Stimulated activated CD8-positive, alpha-beta memory T cell treated with anti-CD3 and anti-CD28 coated beads, Interleukin-4, amount 100 ng/mL, for 24 hours (primary cell): ENCODE results near the gene RPGR.

Experiments
- DNase-seq: peaks from one replicate; pipeline ENCODE4 v3.0.0-alpha.2; 2020; ENCODE audit warnings: low read depth

Gene RPGR

DNA sequence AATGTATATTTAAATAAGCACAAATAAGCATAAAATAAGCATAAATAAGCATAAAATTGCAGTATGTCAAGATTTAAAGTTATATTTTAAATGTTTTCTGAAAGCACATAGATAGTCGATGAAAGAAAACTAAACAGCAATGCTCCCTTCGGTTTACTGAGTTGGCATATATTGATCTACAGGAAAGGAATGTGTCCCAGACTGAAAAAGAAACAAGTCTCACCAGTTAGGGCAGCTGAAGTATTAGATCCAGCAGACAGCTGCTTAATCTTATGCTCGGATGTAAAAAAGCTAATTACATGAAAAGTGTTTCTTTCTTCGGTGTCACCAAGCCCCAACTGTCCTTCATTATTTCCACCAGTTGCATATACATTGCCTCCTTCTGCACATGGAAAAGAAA, 8.7 kb downstream of the RPGR start:
- DNase-seq: no peak

DNA sequence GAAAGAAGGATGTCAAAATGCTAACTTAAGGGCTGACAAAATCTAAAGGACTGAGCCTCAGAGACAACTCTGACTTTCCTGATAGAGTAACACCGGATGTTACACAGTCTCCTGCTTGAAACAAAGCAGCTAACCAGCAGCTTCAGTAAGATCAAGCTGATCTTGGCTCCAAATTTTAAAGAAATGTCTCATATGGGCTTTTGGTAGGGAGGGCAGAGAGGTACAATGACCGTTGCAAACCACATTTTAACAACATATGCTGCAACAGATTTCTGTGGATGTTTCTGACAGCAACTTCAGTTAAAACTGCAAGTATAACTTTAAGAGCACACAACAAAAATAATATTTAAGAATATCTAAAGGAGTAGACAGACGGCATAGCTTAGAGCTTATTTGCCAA, 9.1 kb downstream of the RPGR start:
- DNase-seq: no peak

DNA sequence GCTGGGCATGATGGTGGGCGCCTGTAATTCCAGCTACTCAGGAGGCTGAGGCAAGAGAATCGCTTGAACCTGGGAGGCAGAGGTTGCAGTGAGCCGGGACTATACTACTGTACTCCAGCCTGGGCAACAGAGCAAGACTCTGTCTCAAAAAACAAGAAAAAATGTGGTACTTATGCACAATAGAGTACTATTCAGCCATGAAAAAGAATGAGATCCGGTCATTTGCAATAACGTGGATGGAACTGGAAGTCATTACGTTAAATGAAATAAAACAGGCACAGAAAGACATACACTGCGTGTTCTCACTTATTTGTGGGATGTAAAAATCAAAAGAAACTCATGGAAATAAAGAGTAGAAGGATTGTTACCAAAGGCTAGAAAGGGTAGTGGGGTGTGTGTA, 12.1 kb downstream of the RPGR start:
- DNase-seq: no peak

DNA sequence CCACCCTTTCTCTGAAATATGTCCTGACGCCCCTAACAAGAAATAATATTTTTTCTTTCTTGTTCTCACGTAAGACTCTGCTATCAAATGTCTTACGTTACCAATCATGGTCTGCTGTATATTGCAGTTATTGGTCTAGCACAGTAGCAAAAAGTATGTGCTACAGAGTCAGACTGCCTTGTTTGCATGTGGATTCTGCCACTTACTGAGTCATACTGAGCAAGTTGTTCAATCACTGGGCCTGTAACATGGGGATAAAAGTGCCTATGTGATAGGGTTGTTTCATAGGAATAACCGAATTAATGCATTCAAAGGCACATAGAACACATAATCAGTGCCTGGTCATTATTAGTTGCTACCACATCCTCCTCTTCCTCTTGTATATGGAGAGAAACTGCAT, 14.1 kb downstream of the RPGR start:
- no peak for DNase-seq

DNA sequence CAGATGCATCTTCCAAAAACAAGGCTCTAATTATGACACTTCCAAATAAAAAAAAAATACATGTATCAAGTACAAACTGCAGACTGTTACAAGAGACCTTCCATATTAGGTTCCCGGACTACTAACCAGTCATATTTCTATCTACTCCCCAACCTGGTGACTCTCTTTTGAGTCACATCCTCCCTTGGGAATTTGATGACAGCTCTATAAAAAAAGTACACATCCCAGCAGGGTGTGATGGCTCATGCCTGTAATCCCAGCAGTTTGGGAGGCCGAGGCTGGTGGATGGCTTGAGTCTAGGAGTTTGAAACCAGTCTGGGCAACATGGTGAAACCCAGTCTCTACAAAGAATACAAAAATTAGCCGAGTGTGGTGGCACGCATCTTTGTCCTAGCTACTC, 14.9 kb downstream of the RPGR start:
- DNase-seq: no peak

DNA sequence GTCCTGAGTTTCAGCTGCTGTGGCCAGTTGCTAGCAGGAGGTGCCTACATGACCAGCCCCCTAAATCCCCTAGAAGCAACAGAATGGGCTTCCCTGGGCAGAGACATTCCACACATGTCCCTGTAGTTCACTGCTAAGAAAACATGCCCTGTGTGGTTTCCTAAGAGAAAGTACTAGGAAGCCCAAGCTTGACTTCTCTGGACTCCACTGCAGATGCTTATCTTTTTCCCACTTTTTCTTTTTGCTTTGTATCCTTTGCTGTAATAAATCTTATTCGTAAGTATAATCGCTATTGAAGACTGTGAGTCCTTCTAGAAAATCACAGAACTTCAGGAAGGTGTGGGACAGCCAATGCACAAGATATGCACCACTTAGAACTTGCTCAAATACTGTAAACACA, 15.6 kb downstream of the RPGR start:
- DNase-seq: no peak

DNA sequence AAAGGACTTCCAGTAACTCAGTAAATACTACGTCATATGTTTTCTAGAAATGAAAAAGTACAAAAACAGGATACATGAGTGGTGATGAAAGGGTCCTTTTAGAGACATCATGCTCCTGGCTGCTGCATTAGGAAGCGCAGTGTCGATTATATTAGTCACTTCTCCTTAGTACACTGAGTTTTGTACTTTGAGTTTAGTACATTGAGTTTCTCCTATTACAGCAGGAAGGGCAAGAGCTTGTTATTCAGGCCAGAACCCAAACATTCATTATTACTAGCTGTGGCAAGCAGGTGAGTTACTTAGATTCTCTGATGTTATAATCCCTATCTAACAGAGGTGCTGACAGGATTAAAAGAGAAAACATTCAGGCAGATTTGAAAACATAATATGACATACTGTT, 21.3 kb downstream of the RPGR start:
- DNase-seq: no peak

DNA sequence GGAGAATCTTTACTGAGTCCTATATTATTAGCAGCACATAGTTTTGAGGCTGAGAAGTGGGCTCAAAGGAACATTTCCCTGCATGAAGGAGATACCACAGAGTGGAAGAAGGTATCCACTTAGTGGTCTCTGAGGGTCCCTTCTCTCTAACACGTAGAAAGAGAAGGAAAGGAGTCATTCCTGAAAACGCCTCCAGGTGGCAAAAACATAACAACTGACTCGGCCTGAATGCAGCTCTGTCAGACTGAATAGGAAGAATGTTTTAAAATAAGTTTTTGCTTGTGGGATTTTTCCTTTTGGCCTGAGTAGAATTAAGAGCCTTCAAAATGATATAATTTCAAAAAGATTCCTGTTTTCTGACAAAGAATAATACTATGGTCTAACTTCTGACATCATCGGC, 23.3 kb downstream of the RPGR start:
- DNase-seq: no peak

DNA sequence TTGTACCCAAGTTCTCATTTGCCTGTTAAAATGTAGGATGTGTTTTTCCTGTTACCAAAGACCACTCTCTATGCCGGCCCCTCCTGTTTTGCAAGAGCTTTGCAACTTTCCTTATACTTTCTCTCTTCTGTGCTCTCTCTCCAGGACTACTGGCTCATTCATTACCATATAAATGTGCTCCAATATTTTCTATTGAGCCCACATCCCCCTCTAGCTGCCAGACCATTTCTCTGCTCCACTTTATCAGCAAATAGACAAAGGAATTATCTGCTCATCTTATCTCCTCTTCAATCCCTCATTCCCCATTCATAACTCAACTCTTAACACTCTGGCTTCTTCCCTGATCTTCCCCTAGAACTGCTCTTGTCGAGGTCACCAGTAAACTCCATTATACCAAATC, 33.6 kb downstream of the RPGR start:
- DNase-seq: no peak

DNA sequence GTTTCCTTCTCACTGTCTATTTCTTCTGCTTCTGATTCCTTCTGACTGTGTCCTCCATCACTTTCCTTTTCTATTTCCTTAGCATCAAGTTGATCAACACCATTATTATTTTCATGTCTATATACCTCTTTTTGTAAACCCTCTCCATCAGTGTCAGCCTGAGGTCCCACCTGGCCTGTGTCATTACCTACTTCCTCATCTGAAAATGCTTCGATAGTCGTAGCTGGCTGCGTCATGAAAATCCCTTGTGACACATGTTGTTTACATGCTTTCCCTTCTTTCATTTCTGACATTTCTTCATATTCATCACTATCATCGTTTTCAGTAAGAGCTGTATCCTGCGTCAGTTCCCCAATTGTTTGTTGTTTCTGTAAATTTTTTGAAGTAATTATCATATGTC, 39.6 kb downstream of the RPGR start:
- no peak for DNase-seq

DNA sequence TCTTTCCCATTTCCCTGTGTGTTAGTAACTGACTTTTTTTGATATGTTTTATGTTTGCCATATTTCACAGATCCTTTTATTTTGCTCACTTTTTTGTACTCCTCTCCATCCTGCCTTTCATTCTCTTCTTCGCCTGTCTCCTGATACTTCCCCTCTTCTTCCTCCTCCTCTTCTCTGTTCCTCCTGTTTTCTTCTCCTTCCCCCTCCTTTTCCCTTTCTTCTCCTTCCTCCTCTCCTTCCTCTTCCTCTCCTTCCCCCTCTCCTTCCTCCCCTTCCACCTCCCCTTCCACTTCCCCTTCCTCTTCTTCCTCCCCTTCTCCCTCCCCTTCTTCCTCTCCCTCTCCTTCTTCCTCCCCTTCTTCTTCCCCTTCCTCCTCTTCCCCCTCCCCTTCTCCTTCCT, 41.7 kb downstream of the RPGR start:
- no peak for DNase-seq

DNA sequence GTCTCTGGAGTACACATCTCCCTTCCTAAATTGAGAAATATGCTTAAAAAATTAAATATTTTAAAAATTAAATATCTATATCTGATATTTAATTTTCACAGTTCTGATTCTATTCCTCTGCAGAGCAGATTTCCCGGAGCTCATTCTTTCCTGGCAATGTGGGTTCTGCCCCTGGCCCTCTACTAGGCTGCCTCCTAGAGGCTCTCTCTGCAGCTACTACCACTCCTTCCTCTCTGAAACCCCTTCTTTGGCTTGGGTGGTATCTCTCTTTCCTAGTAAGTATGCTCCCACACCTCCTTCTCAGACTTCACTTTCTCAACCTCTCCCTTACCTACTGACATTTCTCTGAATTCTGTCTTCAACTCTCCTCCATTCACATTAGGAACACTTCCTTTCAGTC, 45.3 kb downstream of the RPGR start:
- no peak for DNase-seq

DNA sequence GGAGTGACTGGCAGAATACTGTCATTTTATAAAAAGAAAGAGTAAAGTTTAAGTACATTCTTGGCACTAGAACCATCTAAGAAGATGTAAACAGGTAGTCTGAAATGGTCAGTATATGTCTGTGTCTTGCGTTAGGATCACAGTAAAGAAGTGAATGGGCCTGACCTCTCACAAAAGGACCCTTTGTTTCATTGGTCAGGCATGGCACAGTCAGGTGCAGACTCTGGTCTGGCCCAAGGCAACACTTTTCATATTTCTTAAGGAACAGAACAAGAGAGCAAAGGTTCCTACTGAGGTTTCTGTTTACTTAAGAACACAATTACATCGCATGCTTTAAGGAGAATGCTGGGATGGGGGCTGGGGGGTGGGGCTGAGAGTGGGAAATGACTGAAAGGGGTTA, 48.1 kb downstream of the RPGR start:
- no peak for DNase-seq

DNA sequence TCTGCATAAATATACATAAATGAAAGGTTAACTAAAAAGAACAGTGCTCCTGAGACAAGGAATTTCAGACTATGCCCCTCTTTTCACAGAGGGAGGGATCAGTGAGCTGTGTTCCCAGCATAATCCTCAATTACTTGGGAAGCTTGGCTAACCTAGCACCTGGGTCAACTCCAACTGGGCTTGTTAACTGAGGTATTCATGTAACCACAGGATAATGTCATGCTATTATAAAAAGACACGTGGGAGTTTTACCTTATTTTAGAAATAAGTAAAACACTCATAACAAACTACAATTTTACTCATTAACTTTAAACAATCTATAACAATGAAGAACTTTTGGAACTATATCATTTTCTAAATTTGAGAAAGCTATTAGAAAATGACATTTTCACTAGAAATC, 48.6 kb downstream of the RPGR start:
- DNase-seq: no peak

DNA sequence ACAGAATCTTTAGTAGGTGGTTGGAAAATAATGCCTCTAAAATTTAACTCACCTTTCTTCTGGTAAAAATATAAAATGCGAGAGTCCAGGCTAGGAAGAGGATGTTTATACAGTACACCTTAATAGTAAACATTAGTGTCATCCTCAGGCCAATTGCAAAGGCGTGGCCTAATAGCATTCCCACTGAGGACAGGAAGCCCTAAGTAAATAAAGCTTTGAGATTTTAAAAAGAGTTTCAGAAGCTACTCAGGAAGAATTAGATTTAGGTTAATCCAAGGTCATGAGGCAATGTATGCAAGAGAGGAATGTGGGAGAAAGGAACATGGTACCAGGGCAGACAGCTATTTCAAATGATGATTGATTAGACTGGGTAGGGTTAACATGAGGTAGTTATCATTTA, 49.5 kb downstream of the RPGR start:
- no peak for DNase-seq

DNA sequence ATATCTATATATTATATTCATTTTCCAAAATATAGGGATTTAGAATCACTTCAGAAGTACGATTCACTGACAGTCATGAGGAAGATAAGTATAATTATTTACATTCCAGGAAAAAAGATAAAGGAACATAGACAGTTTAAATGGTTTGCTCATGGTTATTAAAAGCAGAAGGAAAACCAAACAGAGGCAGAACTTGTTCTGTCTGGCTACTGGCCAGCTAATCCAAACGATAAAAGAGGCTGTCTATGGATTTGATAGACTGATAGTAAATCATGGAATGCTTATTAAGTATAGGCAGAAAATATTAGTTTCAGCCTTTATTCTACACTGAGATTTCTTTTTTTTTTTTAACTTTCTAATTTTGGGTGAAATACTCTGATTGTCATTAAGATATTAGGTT, 50.2 kb downstream of the RPGR start:
- DNase-seq: no peak

DNA sequence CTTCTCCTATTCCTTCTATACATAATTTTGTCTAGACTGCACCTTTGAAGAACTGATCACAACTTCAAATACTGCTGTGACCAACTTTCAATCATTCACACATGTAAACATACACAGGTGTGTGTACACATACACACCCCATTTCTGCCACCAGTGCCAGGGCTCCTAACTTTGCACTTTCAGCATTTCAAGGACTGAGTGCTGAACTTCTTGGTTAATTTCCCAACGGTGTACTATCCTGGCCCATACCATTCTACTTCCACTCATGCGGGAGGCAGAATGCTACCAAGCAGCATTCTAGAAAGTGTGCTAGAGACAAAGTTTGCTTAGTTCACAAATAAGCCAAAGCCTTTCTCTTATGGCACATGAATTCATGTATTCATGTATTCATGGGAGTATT, 51.2 kb downstream of the RPGR start:
- DNase-seq: no peak

DNA sequence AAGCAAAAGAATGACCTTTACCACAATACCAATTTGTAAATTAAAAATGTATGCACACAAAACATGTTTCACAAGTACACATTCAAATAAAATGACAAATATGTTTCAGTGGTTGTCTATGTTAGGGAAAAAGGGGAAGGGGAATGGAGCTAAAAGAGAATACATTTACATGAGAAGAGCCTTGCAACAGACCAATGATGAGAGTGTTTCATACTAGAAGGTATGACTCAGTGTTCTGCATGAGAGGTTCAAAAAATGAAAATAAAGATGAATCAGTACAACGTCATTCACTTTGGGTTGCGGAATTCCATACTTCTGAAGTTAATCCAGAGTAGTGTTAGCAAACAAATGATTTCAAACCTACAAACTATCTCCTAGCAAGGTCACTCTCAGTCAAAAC, 51.7 kb downstream of the RPGR start:
- no peak for DNase-seq

DNA sequence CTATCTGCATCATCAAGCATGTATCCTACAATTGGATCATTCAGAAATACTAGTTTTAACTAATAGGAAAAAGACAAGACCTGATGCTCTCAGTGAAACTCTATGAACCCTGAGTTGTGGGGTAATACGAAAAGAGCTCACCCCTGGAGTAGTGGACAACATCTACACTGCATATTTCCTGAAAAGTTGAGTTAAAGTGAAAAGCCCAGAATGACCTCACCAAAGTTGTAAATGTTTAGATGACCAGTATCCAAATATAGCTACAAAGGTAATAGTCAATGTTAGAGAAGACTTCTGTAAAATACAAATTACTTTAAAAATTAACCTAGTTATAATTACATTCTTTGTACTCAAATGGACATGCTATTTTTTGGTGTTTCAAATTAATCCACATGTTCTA, 53.9 kb downstream of the RPGR start:
- no peak for DNase-seq

DNA sequence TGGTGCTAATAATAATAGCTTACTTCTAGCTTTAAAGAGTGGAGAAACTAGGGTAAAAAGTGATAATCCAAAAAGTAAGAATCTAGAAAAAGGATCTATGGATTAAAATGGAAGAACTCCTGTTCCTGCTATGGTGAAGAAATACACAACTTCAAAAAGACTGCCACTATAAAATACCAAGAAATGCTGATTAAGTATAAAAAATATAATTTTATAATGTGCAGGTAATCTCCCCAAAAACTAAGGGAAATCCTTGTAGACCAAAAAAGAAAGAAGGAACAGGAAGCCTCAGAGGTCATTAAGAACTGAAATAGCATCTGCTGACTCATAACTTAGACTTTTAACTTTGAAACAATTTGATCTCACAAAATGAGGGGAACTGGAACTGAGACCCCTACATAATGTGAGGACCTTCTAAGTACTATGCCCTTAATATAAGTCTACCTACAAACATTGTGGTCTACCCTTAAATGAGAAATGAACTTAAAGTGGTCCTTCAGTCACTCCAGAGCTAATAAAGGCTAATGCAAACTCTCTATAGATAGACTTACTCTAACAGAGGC, 56.1 kb downstream of the RPGR start:
- no peak for DNase-seq

DNA sequence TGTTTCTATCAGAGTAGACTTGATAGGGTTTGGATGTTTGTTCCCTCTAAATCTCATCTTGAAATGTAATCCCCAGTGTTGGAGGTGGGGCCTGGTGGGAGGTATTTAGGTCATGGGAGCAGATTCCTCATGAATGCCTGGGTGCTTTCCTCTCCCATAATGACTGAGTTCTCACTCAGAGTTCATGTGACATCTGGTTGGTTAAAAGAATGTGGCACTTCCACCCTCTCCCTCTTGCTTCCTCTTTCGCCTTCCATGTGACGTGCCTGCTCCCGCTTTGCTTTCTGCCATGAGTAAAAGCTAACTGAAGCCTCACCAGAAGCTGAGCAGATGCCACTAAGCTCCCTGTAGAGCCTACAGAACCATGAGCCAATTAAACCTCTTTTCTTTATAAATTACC, 59.3 kb downstream of the RPGR start:
- DNase-seq: no peak

DNA sequence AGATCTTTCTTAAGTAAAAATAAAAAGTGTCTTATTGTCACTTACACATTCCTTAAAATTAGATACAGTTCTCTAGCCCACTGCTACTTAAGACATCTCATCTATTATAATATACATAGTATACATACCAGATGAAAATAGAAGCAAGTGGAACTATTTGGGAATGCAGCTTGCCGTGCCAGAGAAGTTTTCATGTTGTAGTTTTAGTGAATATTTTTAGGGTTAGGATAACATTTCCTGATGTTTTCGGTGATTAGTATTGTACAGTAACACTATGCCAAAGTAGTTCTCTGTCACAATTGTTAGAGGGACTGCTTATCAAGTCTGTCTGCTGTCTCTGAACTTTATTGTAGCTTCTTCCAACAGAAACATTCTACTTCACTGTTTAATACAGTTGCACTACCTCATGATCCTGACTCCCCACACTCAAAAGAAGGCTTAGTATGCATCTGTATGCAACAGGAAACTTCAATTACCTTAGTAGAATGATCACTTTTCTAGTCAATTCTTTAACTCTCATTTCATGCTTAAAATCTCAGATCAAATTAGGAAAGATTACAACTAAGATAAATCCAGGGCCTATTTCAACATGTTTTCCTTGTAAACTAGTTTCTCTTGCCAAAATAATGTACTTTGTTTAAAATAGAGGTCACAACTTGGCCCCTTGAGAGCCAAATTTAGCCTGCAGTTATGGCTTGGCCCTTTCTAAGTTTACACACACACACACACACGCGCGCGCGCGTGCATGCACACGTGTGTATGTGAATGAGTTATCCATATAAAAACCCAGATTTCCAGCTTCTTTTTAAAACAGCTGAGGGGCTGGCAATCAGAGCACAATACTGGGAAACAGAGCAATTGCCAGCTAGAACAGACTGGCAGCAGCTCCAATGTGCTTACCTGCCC, 64.3 kb downstream of the RPGR start:
- no peak for DNase-seq

DNA sequence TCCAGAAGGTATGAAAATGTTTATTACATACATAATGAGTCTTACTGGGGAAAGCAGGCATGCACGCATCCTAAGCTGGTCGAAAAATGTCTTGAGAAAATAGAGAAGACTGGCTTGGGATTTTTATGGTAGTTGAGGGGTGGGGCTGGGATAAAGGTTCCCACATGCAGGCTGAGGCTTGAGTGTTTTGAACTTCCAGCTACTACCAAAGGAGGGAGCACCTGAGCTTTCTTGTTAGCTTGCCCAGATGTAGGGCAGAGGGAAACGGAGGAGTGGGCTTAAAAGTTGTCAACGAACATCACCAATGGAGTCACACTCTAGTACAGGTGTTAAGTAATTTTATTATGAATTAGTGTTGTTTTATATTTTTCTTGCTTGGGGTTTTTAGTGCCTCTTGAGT, 67.1 kb downstream of the RPGR start:
- no peak for DNase-seq

DNA sequence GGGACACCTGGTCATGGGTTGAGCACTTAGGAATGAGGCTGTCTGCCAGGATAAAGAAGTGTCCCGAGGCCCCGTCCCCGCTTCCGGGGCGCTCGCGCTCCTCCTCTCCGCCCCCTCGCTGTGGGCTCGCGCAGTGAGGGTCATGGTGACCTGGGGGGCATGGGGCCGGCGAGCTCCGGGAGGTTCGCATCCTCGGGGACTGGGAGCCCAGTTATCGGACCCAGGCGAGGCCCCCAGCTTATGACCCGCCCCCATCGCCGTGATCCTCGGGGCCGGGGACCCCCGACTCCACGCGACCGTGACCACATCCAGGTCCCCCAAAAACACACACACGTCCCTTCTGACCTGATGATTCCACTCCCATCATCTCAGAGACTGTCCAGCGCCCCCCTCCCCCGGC, 71.3 kb downstream of the RPGR start:
- no peak for DNase-seq
